Measurements from ENCODE around the gene NELFA. TPM values are rescaled to one million over a fixed set of nuclear protein-coding genes. Genes with fewer than 3 reads are reported as not detected.

Gene NELFA
- total RNA-seq (2021): 54.0 and 55.0 TPM in 2 replicates
- long read RNA-seq, transcript NELFA-202 (11 exons, 3,343 nt): major isoform, 461 of 527 reads
- long read RNA-seq, partial matches to known transcripts: 7 of 527 reads
- long read RNA-seq, other reads (novel, unspliced or antisense): 59 of 527 reads

DNA sequence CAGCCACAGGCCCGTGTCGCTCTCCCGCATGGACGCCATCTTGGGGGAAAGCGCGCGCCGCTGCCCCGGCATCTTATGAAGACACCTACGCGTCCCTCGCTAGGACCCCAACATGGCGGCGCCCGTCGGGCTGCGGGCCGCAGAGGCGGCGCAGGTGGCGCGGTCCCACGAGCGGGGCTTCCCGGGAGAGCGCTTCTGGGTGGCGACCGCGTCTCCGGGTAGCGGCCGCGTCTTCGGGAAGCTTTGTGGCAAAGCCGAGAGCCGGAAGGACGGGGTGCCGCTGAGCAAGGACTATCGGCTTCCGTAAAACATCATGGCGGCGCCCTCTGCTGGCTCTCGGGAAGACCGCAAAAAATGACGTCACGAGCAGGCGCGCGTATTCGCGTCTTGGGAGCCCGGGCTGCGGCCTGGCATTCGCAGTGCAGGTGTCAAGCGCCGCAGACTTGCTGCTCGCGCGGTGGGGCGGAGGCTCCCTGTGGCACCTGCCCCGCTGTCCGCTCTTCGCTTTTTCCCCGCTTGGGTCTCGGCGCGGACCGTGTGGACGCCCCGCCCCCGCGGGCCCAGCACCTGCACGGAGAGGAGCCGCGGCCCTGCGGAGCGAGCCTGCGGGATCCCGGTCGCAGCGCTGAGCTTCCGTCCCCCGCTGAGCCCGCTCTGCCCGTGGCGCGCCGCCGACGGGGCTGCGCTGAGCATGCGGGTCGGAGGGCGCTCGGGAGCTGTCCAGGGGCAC lies at the start of gene NELFA:
TSS of gene NELFA (minus strand) at position 54 of the 730 bp plus-strand sequence. CDS start at position 39, 15 bp downstream.
- Histone ChIP-seq H2BK120ac (ENCODE audit: low read depth, low read length, poor library complexity, severe bottlenecking) (no peak within 1 kb of the TSS), H2BK15ac (ENCODE audit: low read depth, low read length) (no peak within 1 kb of the TSS), H2BK20ac (ENCODE audit: low read depth, low read length, poor library complexity, severe bottlenecking) (no peak within 1 kb of the TSS), H2BK5ac (ENCODE audit: insufficient read length, low read length) (no peak within 1 kb of the TSS), H3K23me2 (ENCODE audit: insufficient read length, low read depth, low read length, poor library complexity, severe bottlenecking) (peaks cover 7% of the 10 kb centered on the region), H3K14ac (ENCODE audit: insufficient read depth, low read length) (peak within 1 kb of the TSS; percentile 98), H3K23ac (ENCODE audit: insufficient read length, low read depth, low read length) (no peak within 1 kb of the TSS), H3K4me2 (ENCODE audit: insufficient read depth, insufficient read length, low read length) (peak within 1 kb of the TSS; percentile 77), H4K91ac (ENCODE audit: insufficient read length, low read depth, low read length) (no peak within 1 kb of the TSS), H3K27me3 (ENCODE audit: insufficient read depth, low read length) (no peaks in the 10 kb centered on the region), H4K8ac (replicated peaks; ENCODE audit: insufficient read length, low read depth, low read length) (no peak within 1 kb of the TSS), H3K9me3 (ENCODE audit: control insufficient read depth, low read depth, low read length) (no peaks in the 10 kb centered on the region), H3K56ac (ENCODE audit: insufficient read length, low read depth, low read length) (no peak within 1 kb of the TSS), H3K9ac (ENCODE audit: extremely low read depth, insufficient read length, low read length) (peak within 1 kb of the TSS; percentile 97), H2BK12ac (ENCODE audit: insufficient read length, low read depth, low read length) (no peak within 1 kb of the TSS), H4K20me1 (ENCODE audit: control insufficient read depth, insufficient read depth, insufficient read length) (no peaks in the 10 kb centered on the region), H3K79me2 (ENCODE audit: insufficient read depth, low read length) (peaks cover 23% of the 10 kb centered on the region; the same call in 1 of the 2 replicates), H3K79me1 (ENCODE audit: insufficient read depth, low read depth, low read length, poor library complexity, severe bottlenecking) (peaks cover 10% of the 10 kb centered on the region), H2AFZ (ENCODE audit: low read length) (no peak within 1 kb of the TSS), H3T11ph (ENCODE audit: low read length) (no peak within 1 kb of the TSS), H3K27ac (ENCODE audit: insufficient read length, low read depth, low read length) (no peak within 1 kb of the TSS), H2AK5ac (ENCODE audit: insufficient read length, low read length) (no peak within 1 kb of the TSS), H3K4me1 (ENCODE audit: insufficient read depth, low read length) (no peaks in the 10 kb centered on the region), H3K18ac (ENCODE audit: insufficient read length, low read depth, low read length) (peak within 1 kb of the TSS; percentile 94), H3K4ac (ENCODE audit: low read depth, low read length) (no peak within 1 kb of the TSS), H4K5ac (ENCODE audit: insufficient read length, low read depth, low read length) (no peak within 1 kb of the TSS)
- H3K4me1 Mint-ChIP-seq: peaks cover 13 to 17% of the 10 kb centered on the region in 2 experiments
- no CpG with 5 or more reads among the region's 95 CpGs for WGBS (ENCODE audit: extremely low coverage, insufficient read length, low lambda C conversion rate)
- peaks cover 13 to 25% (median 19%) of the 10 kb centered on the region in 3 experiments; a peak in 6 of 7 replicates for H3K36me3 Mint-ChIP-seq (ENCODE audit: insufficient read depth in 1 of 3, low read depth in 3 of 3)
- TF ChIP-seq, protein P1, sequence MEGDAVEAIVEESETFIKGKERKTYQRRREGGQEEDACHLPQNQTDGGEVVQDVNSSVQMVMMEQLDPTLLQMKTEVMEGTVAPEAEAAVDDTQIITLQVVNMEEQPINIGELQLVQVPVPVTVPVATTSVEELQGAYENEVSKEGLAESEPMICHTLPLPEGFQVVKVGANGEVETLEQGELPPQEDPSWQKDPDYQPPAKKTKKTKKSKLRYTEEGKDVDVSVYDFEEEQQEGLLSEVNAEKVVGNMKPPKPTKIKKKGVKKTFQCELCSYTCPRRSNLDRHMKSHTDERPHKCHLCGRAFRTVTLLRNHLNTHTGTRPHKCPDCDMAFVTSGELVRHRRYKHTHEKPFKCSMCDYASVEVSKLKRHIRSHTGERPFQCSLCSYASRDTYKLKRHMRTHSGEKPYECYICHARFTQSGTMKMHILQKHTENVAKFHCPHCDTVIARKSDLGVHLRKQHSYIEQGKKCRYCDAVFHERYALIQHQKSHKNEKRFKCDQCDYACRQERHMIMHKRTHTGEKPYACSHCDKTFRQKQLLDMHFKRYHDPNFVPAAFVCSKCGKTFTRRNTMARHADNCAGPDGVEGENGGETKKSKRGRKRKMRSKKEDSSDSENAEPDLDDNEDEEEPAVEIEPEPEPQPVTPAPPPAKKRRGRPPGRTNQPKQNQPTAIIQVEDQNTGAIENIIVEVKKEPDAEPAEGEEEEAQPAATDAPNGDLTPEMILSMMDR (conservative IDR thresholded peaks at IDR 0.05): no peak; the same call in none of the 3 replicates
- H3K9me3 Mint-ChIP-seq: no peaks in the 10 kb centered on the region
- H3K27me3 Mint-ChIP-seq (ENCODE audit: low read depth): peaks cover 20% of the 10 kb centered on the region
- H3K27ac Mint-ChIP-seq: peak within 1 kb of the TSS in 2 of 3 experiments; percentile 94 to 96; a peak in 6 of 7 replicates
- peak within 1 kb of the TSS; percentile 87 to 95 for H3K4me3 Mint-ChIP-seq
- peak; percentile 96 for DNase-seq

Measured in H9 (cell line).